GM12878 (cell line): Measurements from ENCODE around the gene SRGAP2C.
"Not testable (repeated sequence)": the region's sequence is repeated elsewhere in the genome, so short reads cannot be mapped to it uniquely, and the experiment has no call there.

ENCODE experiments used
- CTCF ChIP-seq, 3 experiments: IDR thresholded peaks in 2 of 3; conservative IDR thresholded peaks in 1 of 3; 2 replicates each; pipeline ENCODE4 v1.5.1; 2011; ENCODE audit warnings: low read depth in 3 of 3, low read length in 3 of 3, mild to moderate bottlenecking in 3 of 3, control low read depth in 2 of 3, moderate library complexity in 2 of 3, inconsistent platforms in 1 of 3, mixed read lengths in 1 of 3; ENCODE audit not compliant: control insufficient read depth in 2 of 3, insufficient read depth in 1 of 3; ENCODE audit errors: extremely low read depth in 1 of 3
- CUX1 ChIP-seq: IDR thresholded peaks from 2 replicates; pipeline ENCODE4 v1.6.1; 2012; ENCODE audit warnings: improper control_type of control experiment, low read depth, low read length; ENCODE audit not compliant: insufficient replicate concordance
- POLR2A ChIP-seq: IDR thresholded peaks from 2 replicates; pipeline ENCODE4 v1.6.1; 2011; ENCODE audit warnings: low read depth, mild to moderate bottlenecking, low read length
- RB1 ChIP-seq: fragments of 450-650 bp; formaldehyde crosslinking; IDR thresholded peaks from 2 replicates; pipeline ENCODE4 v1.6.1; 2017; ENCODE audit warnings: mild to moderate bottlenecking, borderline replicate concordance
- ZNF592 ChIP-seq: fragments of 450-650 bp; IDR thresholded peaks from 2 replicates; pipeline ENCODE4 v1.6.1; 2017; ENCODE audit warnings: mild to moderate bottlenecking, moderate library complexity

DNA sequence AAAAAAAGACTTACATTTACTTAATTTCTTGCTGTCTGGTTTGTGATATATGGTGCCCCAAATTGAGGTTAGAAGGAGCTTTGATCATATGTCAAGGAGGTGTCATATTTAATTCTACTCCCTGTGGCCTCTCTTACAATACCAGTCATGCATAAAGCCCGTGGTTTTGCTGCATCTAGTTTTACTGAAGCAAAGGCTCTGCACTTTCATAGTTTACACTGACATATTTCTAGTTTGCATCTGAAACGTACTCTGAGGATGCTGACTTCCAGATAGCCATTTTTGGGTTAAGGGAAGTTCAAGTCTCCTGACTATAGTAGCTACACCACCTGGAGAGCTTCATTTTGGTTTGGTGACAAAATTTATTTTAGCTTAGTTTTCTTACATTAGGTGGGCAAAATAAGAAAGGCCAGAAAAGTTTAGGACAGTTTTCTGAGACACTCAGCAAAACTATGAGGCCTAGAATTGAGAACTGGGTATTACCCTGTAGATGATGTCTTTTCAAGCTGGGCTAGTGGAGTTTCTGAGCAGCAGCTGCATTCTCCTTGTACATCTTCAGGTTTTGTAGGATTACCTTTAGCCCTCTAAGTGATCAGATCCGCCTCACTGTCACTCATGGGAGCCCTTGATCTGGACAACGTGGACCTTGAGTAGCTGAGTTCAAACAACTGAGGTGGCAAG lies 47.8 kb downstream of the SRGAP2C start:
- TF ChIP-seq RB1; CTCF (IDR thresholded peaks at IDR 0.05 in 2 of 3, conservative IDR thresholded peaks at IDR 0.05 in 1 of 3; ENCODE audit: control insufficient read depth in 2 of 3, extremely low read depth in 1 of 3, insufficient read depth in 1 of 3, low read depth in 3 of 3, low read length in 3 of 3); POLR2A; ZNF592; CUX1: not testable (repeated sequence)
